Endothelial cell of umbilical vein (primary cell): ENCODE measurements around the gene SLC2A1. TPM values are rescaled to one million over a fixed set of nuclear protein-coding genes. Genes with fewer than 3 reads are reported as not detected.

Experiments used
- BruUV-seq: library from RNA; stranded (reverse); fragments of 400-500 nt; replicated peaks from 2 replicates; lab custom pipeline; 2021; lab: Mats Ljungman, UMichigan
- CTCF ChIA-PET: fragments of 300-600, 350-600 bp; sonication (Branson Sonifier 250); formaldehyde crosslinking; loops from one replicate; lab custom pipeline; 2021; ENCODE audit warnings: antibody characterized with exemption, inconsistent platforms; lab: Charles Lee
- POLR2A ChIA-PET: fragments of 300-600, 350-600 bp; sonication (Branson Sonifier 250); formaldehyde crosslinking; loops from one replicate; lab custom pipeline; 2021; ENCODE audit warnings: antibody characterized with exemption, inconsistent platforms; lab: Charles Lee
- DNase-seq: peaks from one replicate; pipeline ENCODE4 v3.0.0-alpha.2; 2011; ENCODE audit warnings: low read depth, low spot score
- FAIRE-seq: peaks from 2 replicates; lab custom pipeline; 2011; peaks lifted over from hg19 to GRCh38; lab: Jason Lieb, UNC
- H2AFZ ChIP-seq: 2 replicates; pipeline ENCODE4 v1.6.0; 2012; ENCODE audit warnings: low read depth, low read length, control low read depth, inconsistent platforms
- H3K27ac ChIP-seq: 2 replicates; pipeline ENCODE4 v1.5.1; 2011; ENCODE audit warnings: low read depth, mild to moderate bottlenecking, control low read depth, low read length, moderate library complexity; ENCODE audit not compliant: insufficient read depth
- H3K27me3 ChIP-seq, 2 experiments: 2 replicates each; pipeline versions ENCODE4 v1.6.0 to v1.6.1; 2011; ENCODE audit warnings: low read length in 2 of 2, mixed read lengths in 1 of 2; ENCODE audit not compliant: control insufficient read depth in 2 of 2, insufficient read depth in 2 of 2
- H3K36me3 ChIP-seq, 2 experiments: 2 replicates in 1 of 2; 3 replicates in 1 of 2; pipeline ENCODE4 v1.5.1; 2011; ENCODE audit warnings: low read length in 2 of 2, mild to moderate bottlenecking in 1 of 2, moderate library complexity in 1 of 2; ENCODE audit not compliant: control insufficient read depth in 2 of 2, insufficient read depth in 2 of 2; ENCODE audit errors: extremely low read depth in 1 of 2
- H3K4me1 ChIP-seq: 3 replicates; pipeline ENCODE4 v1.5.1; 2011; ENCODE audit warnings: mild to moderate bottlenecking, low read length; ENCODE audit not compliant: control insufficient read depth, insufficient read depth; ENCODE audit errors: extremely low read depth
- H3K4me2 ChIP-seq: 2 replicates; pipeline ENCODE4 v1.6.1; 2011; ENCODE audit warnings: low read length, control low read depth, mixed read lengths; ENCODE audit not compliant: insufficient read depth
- H3K4me3 ChIP-seq, 3 experiments: fragments of 200-600 bp in 1 of 3; sonication (generic), shearing (Covaris generic) in 1 of 3; replicated peaks in 1 of 3; 2 replicates each; pipeline ENCODE4 v1.5.1; 2011 to 2016; ENCODE audit warnings: control low read depth in 3 of 3, low read length in 3 of 3, mild to moderate bottlenecking in 2 of 3, inconsistent platforms in 1 of 3, low read depth in 1 of 3, moderate library complexity in 1 of 3; ENCODE audit not compliant: insufficient read depth in 1 of 3
- H3K79me2 ChIP-seq: 2 replicates; pipeline ENCODE4 v1.6.0; 2012; ENCODE audit warnings: low read length, inconsistent platforms; ENCODE audit not compliant: control insufficient read depth, insufficient read depth
- H3K9ac ChIP-seq: replicated peaks from 2 replicates; pipeline ENCODE3; 2011; ENCODE audit warnings: low read length, control low read depth; ENCODE audit not compliant: insufficient read depth; ENCODE audit errors: extremely low read depth
- H3K9me1 ChIP-seq: replicated peaks from 3 replicates; pipeline ENCODE4 v1.6.0; 2011; ENCODE audit warnings: mild to moderate bottlenecking, low read length; ENCODE audit not compliant: control insufficient read depth, insufficient read depth; ENCODE audit errors: extremely low read depth
- H3K9me3 ChIP-seq: replicated peaks from 2 replicates; pipeline ENCODE4 v1.5.1; 2012; ENCODE audit warnings: low read length, inconsistent platforms; ENCODE audit not compliant: control insufficient read depth, insufficient read depth
- H4K20me1 ChIP-seq: replicated peaks from 2 replicates; pipeline ENCODE3; 2011; ENCODE audit warnings: mild to moderate bottlenecking, low read length; ENCODE audit not compliant: control insufficient read depth, insufficient read depth; ENCODE audit errors: extremely low read depth
- EZH2 ChIP-seq: IDR thresholded peaks from 2 replicates; pipeline ENCODE4 v1.6.1; 2012; ENCODE audit warnings: borderline replicate concordance, low read depth, mild to moderate bottlenecking, moderate library complexity, low read length, inconsistent platforms; ENCODE audit not compliant: severe bottlenecking
- FOS ChIP-seq: IDR thresholded peaks from 2 replicates; pipeline ENCODE4 v1.6.1; 2011; ENCODE audit warnings: mild to moderate bottlenecking, low read length, moderate library complexity, borderline replicate concordance; ENCODE audit not compliant: insufficient read depth
- GATA2 ChIP-seq: IDR thresholded peaks from 2 replicates; pipeline ENCODE4 v1.7.0; 2011; ENCODE audit warnings: low read depth, mild to moderate bottlenecking, moderate library complexity, mixed read lengths, low read length; ENCODE audit not compliant: insufficient read length, insufficient read depth
- JUN ChIP-seq: IDR thresholded peaks from 2 replicates; pipeline ENCODE4 v1.6.1; 2011; ENCODE audit warnings: borderline replicate concordance, low read depth; ENCODE audit not compliant: insufficient read length, insufficient read depth
- MYC ChIP-seq: IDR thresholded peaks from one replicate; pipeline ENCODE4 v1.6.1; 2011; ENCODE audit warnings: mild to moderate bottlenecking, low read depth, low read length
- POLR2AphosphoS5 ChIP-seq: IDR thresholded peaks from 2 replicates; pipeline ENCODE4 v1.6.1; 2012; ENCODE audit warnings: low read depth, mild to moderate bottlenecking, control low read depth, low read length, moderate library complexity; ENCODE audit not compliant: insufficient read depth
- dilution Hi-C: fragments of 300-500 bp; cut with MboI; formaldehyde crosslinking; loops from one replicate; pipeline ENCODE4 v1.15.0; 2019; ENCODE audit warnings: low sequenced_read_pairs; ENCODE audit not compliant: extremely low pct_ligation_motif_present
- intact Hi-C: fragments of 100-400 bp; cut with micrococcal nuclease; formaldehyde crosslinking; loops from one replicate; pipeline ENCODE4 v1.10.0; 2022
- polyA plus RNA-seq, 4 experiments: library from polyadenylated mRNA; depleted of rRNA in 3 of 4; stranded (reverse) in 3 of 4; unstranded in 1 of 4; fragments of >200 nt; gene quantifications; 2 replicates each; pipeline versions ENCODE4 v1.2.1 to v1.2.3, GENCODE V29; 2011 to 2012; ENCODE audit warnings: missing spikeins in 1 of 4
- total RNA-seq: library from RNA; stranded (reverse); gene quantifications from 2 replicates; pipeline ENCODE4 v1.2.3, GENCODE V29; 2021
- TF ChIP-seq, protein P1 (sequence below): IDR thresholded peaks from 2 replicates; pipeline ENCODE4 v1.6.1; 2011; ENCODE audit not compliant: insufficient read depth, insufficient read length
- TF ChIP-seq, protein P2 (sequence below), 2 donors: IDR thresholded peaks; 1 replicate in 1 of 2; 2 replicates in 1 of 2; pipeline ENCODE4 v1.5.1; 2011; ENCODE audit warnings: low read length in 2 of 2, mild to moderate bottlenecking in 2 of 2, moderate library complexity in 2 of 2, control low read depth in 1 of 2, inconsistent platforms in 1 of 2, low read depth in 1 of 2; ENCODE audit not compliant: insufficient read depth in 1 of 2; ENCODE audit errors: extremely low read depth in 1 of 2

Gene SLC2A1
- total and polyA plus RNA-seq, 2 donors (not counting 3 experiments of a cell fraction or from before 2014, with no cell fraction given): 42.2 to 46.5 TPM

DNA sequence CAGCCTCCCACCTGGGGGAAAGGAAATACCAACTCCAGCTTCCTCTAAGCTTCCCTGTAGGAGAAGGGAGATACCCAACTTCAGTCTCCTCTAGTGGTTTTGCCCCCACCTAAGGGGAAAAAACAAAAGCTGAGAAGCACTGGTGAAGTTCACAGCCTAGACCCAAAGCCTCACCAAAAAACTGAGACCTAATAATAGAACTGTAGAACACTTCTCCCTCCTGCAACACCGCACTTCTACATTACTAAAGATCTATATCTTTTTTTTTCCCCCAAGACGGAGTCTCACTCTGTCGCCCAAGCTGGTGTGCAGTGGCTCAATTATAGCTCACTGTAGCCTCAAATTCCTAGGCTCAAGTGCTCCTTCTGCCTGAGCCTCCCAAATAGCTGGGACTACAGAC lies 43.2 kb downstream of the SLC2A1 start:
- Histone ChIP-seq H3K9me1 (no peaks in the 10 kb centered on the region), H3K9ac (no peak overlapping the region), H3K79me2 (no peaks in the 10 kb centered on the region), H3K9me3 (no peaks in the 10 kb centered on the region), H3K27ac (no peak overlapping the region), H3K4me1 (no peaks in the 10 kb centered on the region), H4K20me1 (no peaks in the 10 kb centered on the region), H3K27me3 (peaks cover 2 to 3% of the 10 kb centered on the region in 2 experiments), H2AFZ (no peak overlapping the region), H3K4me3 (no peak overlapping the region), H3K36me3 (no peaks in the 10 kb centered on the region), H3K4me2 (no peak overlapping the region)
- FAIRE-seq (no peak), DNase-seq (no peak)
- intact Hi-C loops (no loop called here), dilution Hi-C loops (loop anchor here (25.0 kb wide), 1 partner anchor 147 kb away; no protein-coding TSS in a partner anchor)
- no TSS peak for BruUV-seq
- TF ChIP-seq, protein P1, sequence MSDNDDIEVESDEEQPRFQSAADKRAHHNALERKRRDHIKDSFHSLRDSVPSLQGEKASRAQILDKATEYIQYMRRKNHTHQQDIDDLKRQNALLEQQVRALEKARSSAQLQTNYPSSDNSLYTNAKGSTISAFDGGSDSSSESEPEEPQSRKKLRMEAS: no peak
- no peak for TF ChIP-seq MYC
- no peak for TF ChIP-seq GATA2
- TF ChIP-seq POLR2AphosphoS5: no peak
- no peak for TF ChIP-seq FOS
- TF ChIP-seq JUN: no peak
- no peak for TF ChIP-seq EZH2
- TF ChIP-seq, protein P2, sequence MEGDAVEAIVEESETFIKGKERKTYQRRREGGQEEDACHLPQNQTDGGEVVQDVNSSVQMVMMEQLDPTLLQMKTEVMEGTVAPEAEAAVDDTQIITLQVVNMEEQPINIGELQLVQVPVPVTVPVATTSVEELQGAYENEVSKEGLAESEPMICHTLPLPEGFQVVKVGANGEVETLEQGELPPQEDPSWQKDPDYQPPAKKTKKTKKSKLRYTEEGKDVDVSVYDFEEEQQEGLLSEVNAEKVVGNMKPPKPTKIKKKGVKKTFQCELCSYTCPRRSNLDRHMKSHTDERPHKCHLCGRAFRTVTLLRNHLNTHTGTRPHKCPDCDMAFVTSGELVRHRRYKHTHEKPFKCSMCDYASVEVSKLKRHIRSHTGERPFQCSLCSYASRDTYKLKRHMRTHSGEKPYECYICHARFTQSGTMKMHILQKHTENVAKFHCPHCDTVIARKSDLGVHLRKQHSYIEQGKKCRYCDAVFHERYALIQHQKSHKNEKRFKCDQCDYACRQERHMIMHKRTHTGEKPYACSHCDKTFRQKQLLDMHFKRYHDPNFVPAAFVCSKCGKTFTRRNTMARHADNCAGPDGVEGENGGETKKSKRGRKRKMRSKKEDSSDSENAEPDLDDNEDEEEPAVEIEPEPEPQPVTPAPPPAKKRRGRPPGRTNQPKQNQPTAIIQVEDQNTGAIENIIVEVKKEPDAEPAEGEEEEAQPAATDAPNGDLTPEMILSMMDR (IDR thresholded peaks at IDR 0.05; ENCODE audit: extremely low read depth in 1 of 2, insufficient read depth in 1 of 2, low read depth in 1 of 2, low read length in 2 of 2): no peak
- ChIA-PET POLR2A (no interaction called here), CTCF (interaction anchor here (1.2 to 16.3 kb wide), 6 partner anchors 8 to 499 kb away, joined by 3 to 1298 read pairs (median 6); no protein-coding TSS in a partner anchor)
